HG03039 (cell line): Measurements from ENCODE around the gene TEPSIN.

ENCODE experiments used
- ATAC-seq: cut with Tn5 transposase; IDR thresholded peaks from one replicate; pipeline ENCODE4 v1.9.1; 2021; ENCODE audit warnings: mild to moderate bottlenecking, moderate library complexity; ENCODE audit not compliant: unreplicated experiment

TEPSIN gene

GRCh38 chr17:81189016-81189415 lies 49.8 kb downstream of the TEPSIN start:
- ATAC-seq = no peak

GRCh38 chr17:81188491-81188840 lies 50.4 kb downstream of the TEPSIN start:
- ATAC-seq = no peak

- ATAC-seq = no peak
These were observed 51.0 kb downstream of the TEPSIN start for GRCh38 chr17:81187586-81188490.

- ATAC-seq = no peak
These were observed 51.7 kb downstream of the TEPSIN start for GRCh38 chr17:81187120-81187519.

GRCh38 chr17:81186203-81186602 lies 52.7 kb downstream of the TEPSIN start:
- no peak for ATAC-seq

GRCh38 chr17:81184555-81184954 lies 54.3 kb downstream of the TEPSIN start:
- ATAC-seq = no peak

GRCh38 chr17:81183807-81184206 lies 55.0 kb downstream of the TEPSIN start:
- ATAC-seq = no peak

- no peak for ATAC-seq
These were observed 55.5 kb downstream of the TEPSIN start for GRCh38 chr17:81183316-81183715.

GRCh38 chr17:81182596-81182995 lies 56.3 kb downstream of the TEPSIN start:
- ATAC-seq = no peak

GRCh38 chr17:81181811-81182185 lies 57.1 kb downstream of the TEPSIN start:
- ATAC-seq = no peak

- ATAC-seq = no peak
These were observed 57.7 kb downstream of the TEPSIN start for GRCh38 chr17:81180836-81181810.

- ATAC-seq = no peak
These were observed 59.0 kb downstream of the TEPSIN start for GRCh38 chr17:81179861-81180260.

GRCh38 chr17:81179220-81179619 lies 59.6 kb downstream of the TEPSIN start:
- no peak for ATAC-seq
